Myocyte (in vitro differentiated cells): ENCODE measurements around the gene TTC33. TPM values are rescaled to one million over a fixed set of nuclear protein-coding genes. Genes with fewer than 3 reads are reported as not detected.
"Not testable (repeated sequence)": the region's sequence is repeated elsewhere in the genome, so short reads cannot be mapped to it uniquely, and the experiment has no call there.

Experiments
- DNase-seq: peaks from one replicate; pipeline ENCODE4 v3.0.0-alpha.2; 2012; ENCODE audit warnings: low read depth
- total RNA-seq: library from RNA; depleted of rRNA; stranded (reverse); fragments of >200 nt; gene quantifications from 2 replicates; pipeline ENCODE4 v1.2.3, GENCODE V29; 2014

Gene TTC33
- total RNA-seq, 1 donor from 2014 or later = 26.7 TPM

- DNase-seq = peak; percentile 77
These were observed 182.8 kb downstream of the TTC33 start for GRCh38 chr5:40572937-40573336.

DNA sequence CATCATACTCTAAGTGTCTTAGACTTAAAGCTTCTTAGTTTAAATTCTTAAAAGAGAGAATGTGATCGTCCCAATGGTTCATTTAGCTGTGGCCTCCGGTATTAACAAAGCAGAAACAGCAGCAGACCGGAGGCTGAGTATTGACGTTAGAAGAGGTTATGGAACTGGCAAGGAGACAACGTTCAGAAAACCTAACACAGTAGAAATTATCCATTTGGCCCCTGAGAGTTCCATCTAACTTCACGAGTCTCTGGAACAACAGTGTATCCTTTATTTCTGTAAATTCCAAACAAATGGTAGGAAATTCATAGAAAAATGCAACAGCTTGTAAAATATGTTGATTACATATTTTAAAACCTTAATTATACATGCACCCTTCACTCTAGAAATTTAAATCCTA is 183.4 kb downstream of the TTC33 start:
- no peak for DNase-seq

GRCh38 chr5:40571729-40572128 is 184.0 kb downstream of the TTC33 start:
- no peak for DNase-seq

DNA sequence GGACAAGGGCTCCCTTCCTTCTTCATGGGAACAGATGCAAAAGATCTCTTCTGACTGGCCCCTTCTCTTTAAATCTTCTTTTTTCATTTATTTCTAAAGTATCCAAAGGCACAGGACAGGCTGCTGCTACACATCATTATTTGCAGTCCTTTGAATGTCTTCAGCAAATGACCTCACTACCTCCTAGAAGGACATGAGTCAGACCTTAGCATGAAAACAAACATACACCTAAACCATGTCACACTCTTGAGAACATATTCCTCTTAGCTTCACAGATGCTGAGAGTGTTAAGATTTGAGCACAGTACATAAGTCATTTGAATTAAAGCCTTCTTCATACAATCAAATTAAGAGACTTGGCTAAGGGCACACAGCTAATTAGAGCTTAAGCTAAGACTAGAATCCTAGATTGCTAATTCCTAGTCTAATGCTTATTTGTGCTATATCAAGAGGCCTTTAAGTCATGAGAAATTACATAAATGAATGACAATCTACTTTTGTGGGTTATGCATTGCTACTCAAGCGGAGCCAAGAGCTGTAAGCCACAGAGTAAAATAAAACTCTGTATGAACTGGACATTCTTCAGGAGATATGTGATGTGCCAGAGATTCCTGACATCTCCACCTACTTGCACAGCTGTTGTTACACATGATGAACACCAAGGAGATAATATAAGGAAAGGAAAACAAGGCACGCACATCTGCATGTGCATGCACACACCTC is 185.2 kb downstream of the TTC33 start:
- peak; percentile 19 for DNase-seq

DNA sequence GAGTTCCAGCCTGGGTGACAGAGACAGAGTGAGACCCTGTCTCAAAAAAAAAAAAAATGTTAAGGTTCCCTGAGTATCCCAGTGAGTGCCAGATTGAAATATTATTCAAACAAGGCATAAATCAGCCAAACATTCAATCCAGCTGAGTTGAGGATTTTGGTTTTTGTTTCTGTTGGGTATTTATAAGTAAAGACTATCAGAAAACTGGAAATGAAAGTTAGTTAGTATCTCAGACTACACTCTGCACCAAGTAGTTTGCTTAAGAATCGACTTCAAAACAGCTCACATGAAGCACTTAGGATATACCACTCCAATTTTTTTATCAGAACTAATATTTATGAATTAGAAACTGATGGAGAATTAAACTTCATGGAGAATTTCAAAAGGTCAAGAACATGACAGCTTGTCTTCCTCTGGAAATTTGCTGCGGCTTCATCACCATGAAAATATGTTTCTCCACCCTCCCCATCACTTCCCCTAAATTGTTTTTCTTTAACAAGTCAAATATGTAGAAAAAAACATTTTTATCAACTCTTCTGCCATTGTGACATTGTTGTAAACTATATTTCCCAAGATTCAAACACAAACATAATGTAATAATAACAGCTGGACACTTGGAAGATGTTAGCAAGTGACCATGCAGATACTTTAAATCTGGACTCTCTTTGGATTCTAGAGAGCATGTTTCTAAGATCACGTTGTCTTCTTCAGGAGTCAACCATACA is 186.1 kb downstream of the TTC33 start:
- no peak for DNase-seq

GRCh38 chr5:40568548-40568947 is 187.2 kb downstream of the TTC33 start:
- no peak for DNase-seq

DNA sequence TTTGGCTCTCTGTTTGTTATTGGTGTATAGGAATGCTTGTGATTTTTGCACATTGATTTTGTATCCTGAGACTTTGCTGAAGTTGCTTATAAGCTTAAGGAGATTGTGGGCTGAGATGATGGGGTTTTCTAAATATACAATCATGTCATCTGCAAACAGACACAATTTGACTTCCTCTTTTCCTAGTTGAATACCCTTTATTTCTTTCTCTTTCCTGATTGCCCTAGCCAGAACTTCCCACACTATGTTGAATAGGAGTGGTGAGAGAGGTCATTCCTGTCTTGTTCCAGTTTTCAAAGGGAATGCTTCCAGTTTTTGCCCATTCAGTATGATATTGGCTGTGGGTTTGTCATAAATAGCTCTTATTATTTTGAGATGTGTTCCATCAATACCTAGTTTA is 192.6 kb downstream of the TTC33 start:
- DNase-seq = not testable (repeated sequence)

GRCh38 chr5:40560474-40561110 is 195.2 kb downstream of the TTC33 start:
- DNase-seq = no peak

DNA sequence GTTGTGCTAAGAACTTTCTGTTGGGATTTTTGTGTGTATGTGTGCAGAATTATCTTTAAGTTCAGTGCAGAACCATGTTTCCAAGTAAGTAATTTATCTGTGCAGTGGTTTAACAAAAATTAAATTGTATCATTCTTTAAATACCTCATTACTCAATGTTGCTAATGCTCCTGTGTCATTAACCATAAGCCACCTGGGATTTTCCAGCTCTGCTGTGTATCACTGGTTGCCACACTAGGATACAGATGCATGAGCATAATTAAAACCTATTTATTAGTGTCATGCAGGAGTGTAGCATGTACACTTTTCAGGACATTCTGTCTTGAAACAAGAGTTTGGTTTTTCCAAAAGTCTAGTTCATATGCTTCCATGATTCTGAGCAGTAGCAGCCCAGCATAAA is 196.5 kb downstream of the TTC33 start:
- DNase-seq = no peak

DNA sequence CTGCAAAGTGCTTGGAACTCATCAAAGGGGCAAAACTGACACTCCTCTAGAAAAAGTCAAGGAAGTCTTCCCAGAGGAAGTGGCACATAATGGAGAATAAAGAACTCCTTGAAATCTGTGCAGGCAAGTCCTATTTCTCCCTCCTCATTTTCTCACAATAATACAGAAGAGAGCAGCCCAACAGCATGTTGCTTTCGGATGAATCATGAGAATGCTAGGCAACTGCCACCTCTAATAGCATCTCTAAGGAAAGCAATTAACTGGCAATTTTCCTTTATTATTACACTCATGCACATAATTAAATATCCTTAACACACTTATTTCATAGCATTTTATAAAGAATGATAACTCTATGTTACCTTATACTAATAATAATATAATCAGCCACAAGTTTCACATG is 198.3 kb downstream of the TTC33 start:
- DNase-seq = no peak

- peak; percentile 32 for DNase-seq
These were observed 198.9 kb downstream of the TTC33 start for GRCh38 chr5:40556811-40557210.

DNA sequence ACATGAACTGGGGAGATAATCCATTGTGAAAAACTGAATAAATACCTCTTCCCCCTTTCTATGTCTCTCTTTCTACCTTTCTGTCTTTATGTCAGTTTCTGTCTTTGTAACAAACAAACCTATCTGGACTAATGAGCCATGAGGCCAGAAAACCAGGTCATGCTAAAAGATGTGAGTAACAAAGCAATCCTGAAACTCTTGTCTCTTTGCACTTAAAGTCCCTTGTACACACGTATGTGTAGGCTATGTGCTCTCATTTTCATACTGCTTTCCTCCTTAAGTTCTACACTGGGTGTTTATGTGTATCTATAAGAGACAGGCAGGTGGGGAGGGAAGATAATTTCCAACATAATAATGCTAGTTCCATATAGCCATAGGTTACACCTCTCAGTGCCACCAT is 199.9 kb downstream of the TTC33 start:
- DNase-seq = no peak

GRCh38 chr5:40554813-40555212 is 200.9 kb downstream of the TTC33 start:
- DNase-seq = no peak

GRCh38 chr5:40554054-40554453 is 201.7 kb downstream of the TTC33 start:
- no peak for DNase-seq

DNA sequence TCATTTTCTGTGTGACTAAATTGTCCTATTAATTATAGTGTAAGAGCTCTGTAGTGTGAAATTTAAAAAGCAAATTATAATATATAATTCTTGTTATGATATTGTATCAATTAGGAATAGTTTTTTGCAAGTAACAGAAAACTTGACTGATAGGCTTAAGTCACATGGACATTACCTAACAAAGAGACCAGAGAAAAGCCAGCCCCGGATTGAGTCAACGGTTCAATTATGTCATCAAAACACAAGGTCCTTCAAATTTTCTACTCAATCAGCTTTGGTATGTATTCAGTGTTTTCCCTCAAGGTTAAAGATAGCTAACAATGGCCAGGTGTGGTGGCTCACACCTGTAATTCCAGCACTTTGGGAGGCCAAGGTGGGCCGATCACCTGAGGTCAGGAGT is 202.8 kb downstream of the TTC33 start:
- DNase-seq = no peak

DNA sequence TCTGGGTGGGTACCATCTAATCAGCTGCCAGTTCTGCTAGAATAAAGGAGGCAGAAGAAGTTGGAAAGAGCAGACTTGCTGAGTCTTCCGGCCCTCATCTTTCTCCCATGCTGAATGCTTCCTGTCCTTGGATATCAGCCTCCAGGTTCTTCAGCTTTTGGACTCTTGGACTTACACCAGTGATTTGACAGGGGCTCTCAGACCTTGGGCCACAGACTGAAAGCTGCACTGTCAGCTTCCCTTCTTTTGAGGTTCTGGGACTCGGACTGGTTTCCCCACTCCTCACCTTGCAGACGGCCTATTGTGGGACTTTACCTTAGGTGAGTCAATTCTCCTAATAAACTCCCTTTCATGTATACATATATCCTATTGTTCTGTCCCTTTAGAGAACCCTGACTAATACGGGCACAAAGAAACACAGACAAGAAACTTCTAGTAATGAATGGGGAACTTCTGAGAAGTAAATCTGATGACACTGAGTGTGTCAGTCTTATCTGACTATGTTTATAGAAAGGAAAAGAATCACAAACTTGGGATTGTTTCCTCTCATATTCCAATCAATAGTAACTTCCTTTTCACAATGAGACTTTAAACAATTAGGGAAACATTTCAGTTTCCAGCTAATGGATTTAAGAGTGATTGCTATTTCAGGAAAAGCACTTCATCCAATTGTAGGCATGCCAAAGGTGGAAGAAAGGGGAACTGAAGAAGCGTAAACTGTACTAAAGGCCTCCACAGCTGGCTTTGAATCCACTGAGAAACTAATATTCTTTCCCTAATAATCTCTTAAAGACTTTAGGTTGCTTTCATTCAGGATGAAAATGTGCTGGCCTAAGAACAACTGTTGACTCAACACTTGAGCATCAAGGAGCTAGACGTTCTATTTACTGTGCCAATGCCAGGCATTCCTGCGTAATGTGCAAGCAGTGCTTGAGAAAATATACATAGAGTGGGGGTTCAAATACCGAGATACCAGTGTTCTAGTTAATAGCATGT is 204.0 kb downstream of the TTC33 start:
- peak; percentile 54 for DNase-seq

DNA sequence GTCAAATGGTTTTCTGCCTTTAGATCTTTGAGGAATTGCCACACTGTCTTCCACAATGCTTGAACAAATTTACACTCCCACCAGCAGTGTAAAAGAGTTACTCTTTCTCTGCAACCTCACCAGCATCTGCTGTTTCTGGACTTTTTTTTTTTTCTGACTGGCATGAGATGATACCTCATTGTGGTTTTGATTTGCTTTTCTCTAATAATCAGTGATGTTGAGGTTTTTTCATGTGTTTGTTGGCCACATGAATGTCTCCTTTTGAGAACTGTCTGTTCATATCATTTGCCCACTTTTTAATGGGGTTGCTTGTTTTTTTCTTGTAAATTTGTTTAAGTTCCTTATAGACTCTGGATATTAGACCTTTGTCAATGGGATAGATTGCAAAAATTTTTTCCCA is 205.3 kb downstream of the TTC33 start:
- no peak for DNase-seq

DNA sequence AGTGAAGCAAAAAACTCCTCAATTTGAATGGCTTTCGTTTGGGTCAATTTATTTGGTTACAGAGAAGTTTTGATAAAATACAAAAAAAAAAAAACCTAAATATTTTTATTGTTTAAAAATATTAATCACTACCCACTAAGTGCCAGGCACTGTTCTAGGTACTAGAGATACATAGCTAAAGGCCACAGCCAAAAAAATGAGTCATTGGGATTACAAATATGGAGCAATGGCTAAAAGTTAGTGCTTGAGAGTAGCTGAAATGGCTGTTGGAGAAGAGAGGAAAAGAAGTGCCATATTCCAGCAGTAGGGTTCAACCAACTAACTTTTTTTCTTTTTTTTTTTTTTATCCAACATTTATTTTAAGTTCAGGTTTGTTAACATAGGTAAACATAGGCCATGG is 206.1 kb downstream of the TTC33 start:
- no peak for DNase-seq

DNA sequence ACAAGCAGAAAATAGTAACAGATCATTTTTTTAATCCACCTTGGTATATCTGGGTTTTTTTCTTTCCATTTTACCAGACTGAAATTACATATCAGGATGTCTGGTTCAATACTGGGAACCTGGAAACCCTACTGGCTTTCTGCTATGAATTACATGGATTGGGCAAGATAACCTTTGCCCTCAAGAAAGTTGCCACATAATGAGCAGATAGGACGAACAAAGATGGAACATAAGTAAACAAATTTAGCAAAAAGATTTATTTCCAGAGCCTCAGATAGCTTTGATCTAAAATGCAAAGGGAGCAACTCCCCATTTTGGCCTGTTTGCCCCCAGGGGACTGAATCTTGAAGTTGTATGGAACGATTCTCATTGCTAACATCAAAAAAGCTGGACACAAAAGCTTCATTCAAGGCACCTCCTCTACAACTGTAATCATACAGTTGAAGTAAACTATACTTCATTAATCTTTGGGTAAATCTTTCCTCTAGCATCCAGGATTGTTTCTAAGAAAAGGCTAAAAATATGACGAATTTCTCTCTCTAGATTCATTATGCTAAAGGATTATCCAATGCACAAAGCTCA is 207.7 kb downstream of the TTC33 start:
- DNase-seq = no peak

- DNase-seq = no peak
These were observed 208.2 kb downstream of the TTC33 start for GRCh38 chr5:40547557-40547956.

DNA sequence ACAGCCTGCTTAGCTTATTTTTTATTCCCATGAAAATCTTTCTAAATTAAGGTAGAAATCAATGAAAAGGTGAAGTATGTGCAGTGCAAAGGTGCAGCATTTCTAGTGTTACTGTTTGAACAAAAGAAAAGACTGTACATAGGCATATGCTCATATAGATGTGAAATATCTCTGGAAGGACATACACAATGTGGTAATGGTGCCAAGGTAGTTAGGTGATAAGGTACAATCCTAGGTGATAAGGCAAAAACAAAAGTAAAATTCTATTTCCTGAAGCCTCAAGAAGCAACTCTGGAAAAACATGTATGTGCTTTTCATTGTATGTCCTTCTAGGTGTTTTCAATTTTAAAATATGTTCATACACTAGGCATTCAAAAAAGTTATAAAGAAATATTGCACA is 215.5 kb downstream of the TTC33 start:
- no peak for DNase-seq
